Lung (tissue), 12 donors: ENCODE results near the gene IFNA16. TPM values are rescaled to one million over a fixed set of nuclear protein-coding genes. Genes with fewer than 3 reads are reported as not detected.
"Not testable (repeated sequence)": the region's sequence is repeated elsewhere in the genome, so short reads cannot be mapped to it uniquely, and the experiment has no call there.

ENCODE experiments used
- ATAC-seq: fragments of 200-7000 bp; cut with Tn5 transposase; one replicate; pipeline ENCODE4 v1.9.1; 2020; ENCODE audit warnings: moderate number of reproducible peaks; ENCODE audit not compliant: insufficient read depth, low FRiP score
- DNase-seq, 3 donors: peaks; one replicate each; pipeline ENCODE4 v3.0.0-alpha.2; 2013 to 2017
- H3K27ac ChIP-seq, 2 donors: one replicate each; pipeline ENCODE4 v1.5.1; 2013; ENCODE audit warnings: mild to moderate bottlenecking in 2 of 2, moderate library complexity in 2 of 2, control low read depth in 1 of 2, inconsistent platforms in 1 of 2, low read depth in 1 of 2, low read length in 1 of 2
- H3K27me3 ChIP-seq, 3 donors: one replicate each; pipeline ENCODE4 v1.5.1; 2013; ENCODE audit warnings: low read length in 2 of 3; ENCODE audit not compliant: control insufficient read depth in 3 of 3, insufficient read depth in 3 of 3
- H3K36me3 ChIP-seq, 4 donors: one replicate each; pipeline ENCODE4 v1.5.1; 2013; ENCODE audit warnings: low read length in 4 of 4, mild to moderate bottlenecking in 1 of 4, moderate library complexity in 1 of 4; ENCODE audit not compliant: control insufficient read depth in 4 of 4, insufficient read depth in 4 of 4
- H3K4me1 ChIP-seq, 5 donors: one replicate each; pipeline ENCODE4 v1.5.1; 2013; ENCODE audit warnings: low read length in 5 of 5, mild to moderate bottlenecking in 2 of 5, moderate library complexity in 1 of 5; ENCODE audit not compliant: control insufficient read depth in 5 of 5, insufficient read depth in 5 of 5
- H3K4me3 ChIP-seq: one replicate; pipeline ENCODE4 v1.5.1; 2013; ENCODE audit warnings: mild to moderate bottlenecking, control low read depth, moderate library complexity
- H3K9ac ChIP-seq, 2 donors: one replicate each; pipeline ENCODE4 v1.5.1; 2013; ENCODE audit warnings: low read length in 2 of 2, control low read depth in 1 of 2; ENCODE audit not compliant: insufficient read depth in 1 of 2
- H3K9me3 ChIP-seq, 4 donors: one replicate each; pipeline ENCODE4 v1.5.1; 2013; ENCODE audit warnings: low read length in 3 of 4, mild to moderate bottlenecking in 1 of 4, moderate library complexity in 1 of 4; ENCODE audit not compliant: control insufficient read depth in 4 of 4, insufficient read depth in 3 of 4
- WGBS, 2 donors: extraction: QIAGEN DNeasy Blood & Tissue Kit; methylation state at CpG; one replicate each; pipeline ENCODE4 v1.1.7; 2013; 5-methylcytosine and 5-hydroxymethylcytosine counted together
- polyA plus RNA-seq, 2 donors: library from polyadenylated mRNA; stranded (reverse); fragments of 200-250 nt; gene quantifications; one replicate each; pipeline ENCODE4 v1.2.1, GENCODE V29; 2013
- total RNA-seq, 2 donors: library from RNA; depleted of rRNA in 1 of 2; stranded (reverse); fragments of >200 nt in 1 of 2; gene quantifications; one replicate each; pipeline ENCODE4 v1.2.1, GENCODE V29; 2014 to 2021
- TF ChIP-seq, protein P1 (sequence below): IDR thresholded peaks from 2 replicates; pipeline ENCODE4 v1.5.1; 2012; ENCODE audit warnings: mild to moderate bottlenecking; ENCODE audit errors: control extremely low read depth, extremely low read depth
- donor health status: control.
- donor health status: control.
- donor health status: Bipolar disorder and iron deficiency.
- donor health status: healthy.
- donor health status: DM: yes; HTN: yes; CAD: no.

IFNA16 gene
- total and polyA plus RNA-seq, 4 donors: not detected

GRCh38 chr9:21210311-21210710, 6.8 kb downstream of the IFNA16 start:
- Histone ChIP-seq H3K9me3 (no peaks in the 10 kb centered on the region), H3K4me3 (no peak overlapping the region), H3K4me1 (no peaks in the 10 kb centered on the region), H3K9ac (no peak overlapping the region), H3K36me3 (no peaks in the 10 kb centered on the region), H3K27me3 (no peaks in the 10 kb centered on the region), H3K27ac (no peak overlapping the region)
- 94 to 97% methylated on average over 7 of the region's 7 CpGs for WGBS, 2 donors
- DNase-seq (no peak), ATAC-seq (no peak)
- TF ChIP-seq, protein P1, sequence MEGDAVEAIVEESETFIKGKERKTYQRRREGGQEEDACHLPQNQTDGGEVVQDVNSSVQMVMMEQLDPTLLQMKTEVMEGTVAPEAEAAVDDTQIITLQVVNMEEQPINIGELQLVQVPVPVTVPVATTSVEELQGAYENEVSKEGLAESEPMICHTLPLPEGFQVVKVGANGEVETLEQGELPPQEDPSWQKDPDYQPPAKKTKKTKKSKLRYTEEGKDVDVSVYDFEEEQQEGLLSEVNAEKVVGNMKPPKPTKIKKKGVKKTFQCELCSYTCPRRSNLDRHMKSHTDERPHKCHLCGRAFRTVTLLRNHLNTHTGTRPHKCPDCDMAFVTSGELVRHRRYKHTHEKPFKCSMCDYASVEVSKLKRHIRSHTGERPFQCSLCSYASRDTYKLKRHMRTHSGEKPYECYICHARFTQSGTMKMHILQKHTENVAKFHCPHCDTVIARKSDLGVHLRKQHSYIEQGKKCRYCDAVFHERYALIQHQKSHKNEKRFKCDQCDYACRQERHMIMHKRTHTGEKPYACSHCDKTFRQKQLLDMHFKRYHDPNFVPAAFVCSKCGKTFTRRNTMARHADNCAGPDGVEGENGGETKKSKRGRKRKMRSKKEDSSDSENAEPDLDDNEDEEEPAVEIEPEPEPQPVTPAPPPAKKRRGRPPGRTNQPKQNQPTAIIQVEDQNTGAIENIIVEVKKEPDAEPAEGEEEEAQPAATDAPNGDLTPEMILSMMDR: no peak

GRCh38 chr9:21207043-21207442, 10.1 kb downstream of the IFNA16 start, which contains the start of gene IFNA10:
TSS of gene IFNA10 (minus strand) at chr9:21207143. CDS start at chr9:21207097, 46 bp downstream.
- H3K4me3 ChIP-seq, H3K27me3 ChIP-seq, H3K36me3 ChIP-seq, DNase-seq, H3K4me1 ChIP-seq, H3K9me3 ChIP-seq, ATAC-seq, H3K27ac ChIP-seq, H3K9ac ChIP-seq: not testable (repeated sequence)
- 92 to 93% methylated on average over 3 of the region's 3 CpGs for WGBS, 2 donors

DNA sequence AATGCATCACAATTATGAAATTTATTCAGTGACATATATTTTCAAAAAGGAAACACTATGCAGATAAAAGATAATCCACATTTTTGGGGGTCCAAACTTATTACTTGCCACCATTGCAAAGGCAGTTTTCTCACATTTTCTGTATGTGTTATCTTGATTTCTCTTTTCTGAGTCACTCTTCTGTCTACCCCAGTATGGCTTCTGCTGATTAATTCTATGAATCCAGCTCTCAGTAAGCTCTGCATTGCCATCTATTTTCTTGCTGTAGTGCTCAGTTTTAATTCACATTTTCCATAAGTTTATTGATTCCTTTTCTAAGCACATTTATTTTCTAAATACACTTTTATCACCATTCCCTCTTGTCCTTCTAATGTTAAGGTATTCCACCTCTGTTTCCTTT, 11.9 kb downstream of the IFNA16 start:
- H3K36me3 ChIP-seq: no peaks in the 10 kb centered on the region
- ATAC-seq (no peak), DNase-seq (no peak)
- no peak overlapping the region for H3K4me3 ChIP-seq
- H3K27me3 ChIP-seq: no peaks in the 10 kb centered on the region
- H3K27ac ChIP-seq: no peak overlapping the region
- H3K9ac ChIP-seq: no peak overlapping the region
- H3K4me1 ChIP-seq: no peaks in the 10 kb centered on the region
- H3K9me3 ChIP-seq: no peaks in the 10 kb centered on the region
- TF ChIP-seq, protein P1: no peak

DNA sequence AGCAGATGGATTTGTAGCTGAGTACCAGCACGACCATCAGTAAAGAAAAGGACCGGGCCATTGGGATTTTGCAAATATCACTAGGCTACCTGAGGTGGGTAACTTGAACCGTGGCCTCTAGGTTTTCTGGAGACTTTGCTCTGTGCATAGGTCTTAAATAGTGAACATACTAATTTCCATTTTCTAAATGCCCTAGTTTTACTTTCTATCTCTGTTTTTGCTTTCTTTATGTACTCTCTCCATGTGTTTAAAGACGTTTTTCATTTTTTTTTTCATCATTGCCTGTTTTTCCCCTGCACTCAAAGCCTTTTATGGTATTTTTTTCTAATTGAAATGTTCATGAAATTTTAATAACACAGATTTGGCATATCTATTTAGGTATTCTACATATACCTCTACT, 15.0 kb downstream of the IFNA16 start, which contains the start of gene IFNA7:
IFNA7 (minus strand) TSS at position 101 of the 400 bp plus-strand sequence; CDS start at position 61, 40 bp downstream.
- 71 to 85% methylated on average over 4 of the region's 4 CpGs for WGBS, 2 donors
- H3K4me1 ChIP-seq, H3K36me3 ChIP-seq, H3K27ac ChIP-seq, ATAC-seq, H3K9me3 ChIP-seq, H3K27me3 ChIP-seq, H3K9ac ChIP-seq, H3K4me3 ChIP-seq, DNase-seq: not testable (repeated sequence)
